HepG2 (cell line): ENCODE measurements around the gene SLC22A4. TPM values are rescaled to one million over a fixed set of nuclear protein-coding genes. Genes with fewer than 3 reads are reported as not detected.

Experiments used
- ATAC-seq: fragments of 200-7000 bp; cut with Tn5 transposase; 3 replicates; pipeline ENCODE4 v1.9.1; 2020; ENCODE audit warnings: mild to moderate bottlenecking, moderate library complexity
- BruUV-seq: library from RNA; stranded (reverse); fragments of 400-500 nt; replicated peaks from 2 replicates; lab custom pipeline; 2021; lab: Mats Ljungman, UMichigan
- CTCF ChIA-PET: fragments of 300-600 bp; formaldehyde crosslinking; extraction: SDS; loops from one replicate; lab custom pipeline; 2021; ENCODE audit warnings: low total read pairs, inconsistent platforms, low intra/inter-chr PET ratio; lab: Yijun Ruan, JAX
- POLR2A ChIA-PET: fragments of 350-600 bp; sonication (Branson Sonifier 250); formaldehyde crosslinking; loops from one replicate; lab custom pipeline; 2020; ENCODE audit warnings: antibody characterized with exemption, inconsistent platforms; lab: Yijun Ruan, JAX
- DNase-seq: peaks from one replicate; pipeline ENCODE4 v3.0.0-alpha.2; 2015; ENCODE audit warnings: low spot score
- FAIRE-seq: peaks from 3 replicates; lab custom pipeline; 2011; peaks lifted over from hg19 to GRCh38; lab: Jason Lieb, UNC
- H2AFZ ChIP-seq: one replicate; pipeline ENCODE4 v1.6.1; 2011; ENCODE audit warnings: low read length, inconsistent platforms
- H3K27ac ChIP-seq: fragments of 300-600 bp; 3 replicates; pipeline ENCODE4 v1.8.0; 2011; ENCODE audit warnings: mixed run types, mild to moderate bottlenecking, mixed read lengths, low read length, inconsistent platforms; ENCODE audit not compliant: insufficient read depth; ENCODE audit errors: extremely low read length
- H3K27me3 ChIP-seq, 2 experiments: fragments of 200-600 bp in 1 of 2; 2 replicates in 1 of 2; 3 replicates in 1 of 2; pipeline versions ENCODE4 v1.6.0 to v1.8.0; 2011; ENCODE audit warnings: low read length in 2 of 2, mild to moderate bottlenecking in 2 of 2, moderate library complexity in 2 of 2, inconsistent platforms in 1 of 2; ENCODE audit not compliant: insufficient read depth in 2 of 2, control insufficient read depth in 1 of 2
- H3K36me3 ChIP-seq, 2 experiments: fragments of 200-600 bp in 1 of 2; replicated peaks in 1 of 2; 2 replicates in 1 of 2; 3 replicates in 1 of 2; pipeline versions ENCODE4 v1.5.1 to v1.8.0; 2011; ENCODE audit warnings: low read length in 2 of 2, inconsistent platforms in 1 of 2; ENCODE audit not compliant: insufficient read depth in 2 of 2, control insufficient read depth in 1 of 2
- H3K4me1 ChIP-seq: 2 replicates; pipeline ENCODE4 v1.5.1; 2012; ENCODE audit warnings: low read length, inconsistent platforms; ENCODE audit not compliant: insufficient read depth
- H3K4me2 ChIP-seq: 2 replicates; pipeline ENCODE4 v1.6.0; 2011; ENCODE audit warnings: low read depth, low read length, inconsistent platforms
- H3K4me3 ChIP-seq, 3 experiments: fragments of 200-600 bp in 1 of 3; sonication (generic), shearing (Covaris generic) in 1 of 3; replicated peaks in 1 of 3; 2 replicates each; pipeline ENCODE4 v1.5.1; 2011 to 2016; ENCODE audit warnings: low read length in 3 of 3, inconsistent platforms in 2 of 3, low read depth in 2 of 3, mild to moderate bottlenecking in 2 of 3, control low read depth in 1 of 3, mixed read lengths in 1 of 3; ENCODE audit not compliant: insufficient read depth in 1 of 3
- H3K79me2 ChIP-seq: one replicate; pipeline ENCODE4 v1.6.1; 2011; ENCODE audit warnings: low read length, inconsistent platforms; ENCODE audit not compliant: insufficient read depth
- H3K9ac ChIP-seq: 2 replicates; pipeline ENCODE4 v1.6.0; 2011; ENCODE audit warnings: mild to moderate bottlenecking, low read depth, low read length, inconsistent platforms; ENCODE audit not compliant: insufficient read depth
- H3K9me3 ChIP-seq: 2 replicates; pipeline ENCODE4 v1.5.1; 2012; ENCODE audit warnings: mild to moderate bottlenecking, low read length
- H4K20me1 ChIP-seq: 2 replicates; pipeline ENCODE4 v1.6.0; 2011; ENCODE audit warnings: inconsistent platforms, mild to moderate bottlenecking, low read length, moderate library complexity; ENCODE audit not compliant: insufficient read depth
- EED ChIP-seq: sonication (generic); formaldehyde crosslinking; IDR thresholded peaks from 2 replicates; pipeline ENCODE4 v1.5.0; 2020; ENCODE audit warnings: mild to moderate bottlenecking, missing genetic modification reagents
- HOXA7 ChIP-seq: sonication (generic); formaldehyde crosslinking; IDR thresholded peaks from 2 replicates; pipeline ENCODE4 v1.8.1; 2022; ENCODE audit warnings: mild to moderate bottlenecking, missing genetic modification reagents, moderate library complexity
- MED13 ChIP-seq: sonication (generic); formaldehyde crosslinking; IDR thresholded peaks from 2 replicates; pipeline ENCODE4 v1.5.0; 2020; ENCODE audit warnings: missing genetic modification reagents
- MNT ChIP-seq: fragments of 450-650 bp; IDR thresholded peaks from 2 replicates; pipeline ENCODE4 v1.6.1; 2016
- MXD3 ChIP-seq: IDR thresholded peaks from 2 replicates; pipeline ENCODE4 v1.6.1; 2016; ENCODE audit warnings: mild to moderate bottlenecking, missing biosample characterization, missing genetic modification reagents
- NFE2 ChIP-seq: sonication (generic); formaldehyde crosslinking; IDR thresholded peaks from 2 replicates; pipeline ENCODE4 v1.4.0; 2020; ENCODE audit warnings: missing genetic modification reagents
- NFYC ChIP-seq: IDR thresholded peaks from 2 replicates; pipeline ENCODE4 v1.6.1; 2016; ENCODE audit warnings: missing genetic modification reagents, missing compliant biosample characterization
- TMF1 ChIP-seq: sonication (generic); formaldehyde crosslinking; IDR thresholded peaks from 2 replicates; pipeline ENCODE4 v1.8.1; 2022; ENCODE audit warnings: low read depth, missing genetic modification reagents
- TP53 ChIP-seq: sonication (generic); formaldehyde crosslinking; conservative IDR thresholded peaks from 2 replicates; pipeline ENCODE4 v1.4.0; 2020; ENCODE audit warnings: missing genetic modification reagents
- ZBTB26 ChIP-seq: IDR thresholded peaks from 2 replicates; pipeline ENCODE4 v1.6.1; 2016; ENCODE audit warnings: missing compliant biosample characterization, missing genetic modification reagents, borderline replicate concordance
- ZFAT ChIP-seq: sonication (generic); formaldehyde crosslinking; conservative IDR thresholded peaks from 2 replicates; pipeline ENCODE4 v1.8.1; 2023; ENCODE audit warnings: missing genetic modification reagents, inconsistent platforms
- ZMYM2 ChIP-seq: sonication (generic); formaldehyde crosslinking; IDR thresholded peaks from 2 replicates; pipeline ENCODE4 v1.8.0; 2022; ENCODE audit warnings: mild to moderate bottlenecking, missing genetic modification reagents
- ZNF263 ChIP-seq: sonication (generic); formaldehyde crosslinking; IDR thresholded peaks from 2 replicates; pipeline ENCODE4 v1.4.0; 2020; ENCODE audit warnings: missing genetic modification reagents
- ZNF629 ChIP-seq: sonication (generic); formaldehyde crosslinking; conservative IDR thresholded peaks from 2 replicates; pipeline ENCODE4 v1.5.0; 2020; ENCODE audit warnings: missing genetic modification reagents
- ZNF891 ChIP-seq: sonication (generic); formaldehyde crosslinking; IDR thresholded peaks from 2 replicates; pipeline ENCODE4 v1.5.0; 2020; ENCODE audit warnings: mild to moderate bottlenecking, missing genetic modification reagents
- ZSCAN12 ChIP-seq: sonication (generic); formaldehyde crosslinking; IDR thresholded peaks from 2 replicates; pipeline ENCODE4 v1.9.0; 2021; ENCODE audit warnings: mild to moderate bottlenecking, missing genetic modification reagents
- ZSCAN20 ChIP-seq: sonication (generic); formaldehyde crosslinking; IDR thresholded peaks from 2 replicates; pipeline ENCODE4 v1.4.0; 2020; ENCODE audit warnings: missing genetic modification reagents, mild to moderate bottlenecking, borderline replicate concordance
- WGBS: methylation state at CpG from one replicate; pipeline ENCODE4 v1.1.6; 2017; ENCODE audit warnings: low lambda C conversion rate; 5-methylcytosine and 5-hydroxymethylcytosine counted together
- in situ Hi-C: cut with HindIII; loops from 2 replicates; pipeline ENCODE4 v1.10.0; 2017; ENCODE audit warnings: low pct_unique_long_range_greater_than_20kb; ENCODE audit not compliant: extremely low pct_ligation_motif_present
- intact Hi-C: fragments of 100-400 bp; cut with micrococcal nuclease; formaldehyde crosslinking; loops from one replicate; pipeline ENCODE4 v1.10.0; 2022; ENCODE audit not compliant: unreplicated experiment
- polyA plus RNA-seq, 8 experiments: library from polyadenylated mRNA; depleted of rRNA in 3 of 8; stranded (reverse) in 7 of 8; unstranded in 1 of 8; fragments of >200 nt; fragmentation: Illumina TruSeq in 4 of 8; extraction: Trizol in 4 of 8; gene quantifications; 2 replicates each; pipeline versions ENCODE4 v1.2.1 to v1.2.3, GENCODE V29; 2011 to 2016; ENCODE audit warnings: low read depth in 4 of 8, missing spikeins in 1 of 8, mixed read lengths in 1 of 8; ENCODE audit not compliant: insufficient read depth in 1 of 8
- total RNA-seq, 5 experiments: library from RNA; depleted of rRNA; stranded (reverse); fragments of >200 nt; fragmentation: Illumina TruSeq; extraction: Trizol; gene quantifications; 2 replicates each; pipeline ENCODE4 v1.2.3, GENCODE V29; 2016; ENCODE audit warnings: low read depth in 1 of 5
- TF ChIP-seq, protein P1 (sequence below): sonication (generic); formaldehyde crosslinking; IDR thresholded peaks from 2 replicates; pipeline ENCODE4 v1.4.0; 2020; ENCODE audit warnings: missing genetic modification reagents

SLC22A4 gene
- total and polyA plus RNA-seq, 2 of the 13 experiments (the other 11 are each of a cell fraction or from before 2014, with no cell fraction given) = 0.33 to 0.62 TPM

DNA sequence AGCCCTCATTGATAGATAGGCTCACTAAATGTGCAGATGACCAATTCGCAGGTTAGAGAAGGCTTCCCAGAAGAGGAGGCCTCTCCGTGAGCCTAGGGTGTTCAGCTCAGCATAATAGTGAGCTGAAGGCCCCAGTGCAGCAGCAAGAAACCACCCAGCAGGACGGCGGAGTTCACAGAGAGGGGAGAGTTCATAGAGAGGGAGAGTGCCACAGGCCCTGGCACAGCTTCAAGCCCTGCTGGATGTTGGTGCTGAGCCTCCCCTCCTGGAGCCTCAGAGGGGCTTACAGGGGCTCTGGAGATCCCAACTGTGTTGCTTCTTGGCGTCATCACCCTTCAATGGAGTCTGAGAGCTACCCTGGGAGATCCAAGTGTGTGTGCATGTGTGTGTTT lies 77.4 kb downstream of the SLC22A4 start (continued):
- TF ChIP-seq, protein P1, sequence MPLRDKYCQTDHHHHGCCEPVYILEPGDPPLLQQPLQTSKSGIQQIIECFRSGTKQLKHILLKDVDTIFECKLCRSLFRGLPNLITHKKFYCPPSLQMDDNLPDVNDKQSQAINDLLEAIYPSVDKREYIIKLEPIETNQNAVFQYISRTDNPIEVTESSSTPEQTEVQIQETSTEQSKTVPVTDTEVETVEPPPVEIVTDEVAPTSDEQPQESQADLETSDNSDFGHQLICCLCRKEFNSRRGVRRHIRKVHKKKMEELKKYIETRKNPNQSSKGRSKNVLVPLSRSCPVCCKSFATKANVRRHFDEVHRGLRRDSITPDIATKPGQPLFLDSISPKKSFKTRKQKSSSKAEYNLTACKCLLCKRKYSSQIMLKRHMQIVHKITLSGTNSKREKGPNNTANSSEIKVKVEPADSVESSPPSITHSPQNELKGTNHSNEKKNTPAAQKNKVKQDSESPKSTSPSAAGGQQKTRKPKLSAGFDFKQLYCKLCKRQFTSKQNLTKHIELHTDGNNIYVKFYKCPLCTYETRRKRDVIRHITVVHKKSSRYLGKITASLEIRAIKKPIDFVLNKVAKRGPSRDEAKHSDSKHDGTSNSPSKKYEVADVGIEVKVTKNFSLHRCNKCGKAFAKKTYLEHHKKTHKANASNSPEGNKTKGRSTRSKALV = no peak
- no peak for TF ChIP-seq ZBTB26 (CRISPR knock-in tag)

DNA sequence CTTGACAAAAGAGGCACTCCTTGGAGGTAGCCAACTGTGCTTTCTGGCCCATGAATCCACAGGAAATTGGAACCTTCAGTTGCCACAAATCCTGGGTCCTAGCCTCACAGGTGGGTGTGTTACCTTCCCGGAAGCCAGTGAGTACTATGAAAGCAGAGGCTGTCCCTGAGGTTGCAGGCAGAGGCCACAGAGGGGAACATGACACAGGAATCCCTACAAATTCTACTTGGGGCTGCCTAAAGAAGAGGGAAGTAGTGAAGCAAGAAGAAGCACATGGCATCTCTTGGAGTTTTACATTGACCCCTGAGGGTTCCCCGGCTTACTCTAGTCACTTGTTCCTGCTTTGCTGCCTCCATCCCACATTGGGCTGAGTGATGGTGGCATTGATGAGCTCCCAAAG lies 77.9 kb downstream of the SLC22A4 start:
- H3K4me1 ChIP-seq = peaks cover 40% of the 10 kb centered on the region
- H3K9ac ChIP-seq = no peak overlapping the region
- H2AFZ ChIP-seq = no peak overlapping the region
- DNase-seq (no peak), ATAC-seq (no peak), FAIRE-seq (no peak)
- no peaks in the 10 kb centered on the region for H4K20me1 ChIP-seq
- in situ Hi-C loops = no loop called here
- 71% methylated on average over 2 of the region's 2 CpGs for WGBS
- no peak overlapping the region for H3K27ac ChIP-seq
- CTCF ChIA-PET = no interaction called here
- no peak overlapping the region for H3K4me2 ChIP-seq
- POLR2A ChIA-PET = interaction anchor here (1.5 to 2.4 kb wide), 2 partner anchors 79 to 119 kb away, joined by 3 to 12 read pairs; partner anchors contain the start of genes IRF1 and SLC22A4
- no peak overlapping the region for H3K4me3 ChIP-seq
- H3K79me2 ChIP-seq = peaks cover 3% of the 10 kb centered on the region
- no peaks in the 10 kb centered on the region for H3K9me3 ChIP-seq
- BruUV-seq = no TSS peak
- intact Hi-C loops = no loop called here
- no peaks in the 10 kb centered on the region for H3K27me3 ChIP-seq
- H3K36me3 ChIP-seq = no peaks in the 10 kb centered on the region; a peak in 1 of 5 replicates
- TF ChIP-seq ZFAT (CRISPR knock-in tag) (no peak), EED (no peak), ZNF891 (no peak), ZSCAN12 (CRISPR knock-in tag) (no peak), MXD3 (no peak), MNT (no peak), ZNF629 (CRISPR knock-in tag) (no peak), ZNF263 (no peak), MED13 (CRISPR knock-in tag) (no peak), NFYC (CRISPR knock-in tag) (no peak), TP53 (CRISPR knock-in tag) (no peak), ZSCAN20 (CRISPR knock-in tag) (no peak), TMF1 (CRISPR knock-in tag) (no peak), ZMYM2 (CRISPR knock-in tag) (no peak), NFE2 (CRISPR knock-in tag) (no peak), HOXA7 (CRISPR knock-in tag) (no peak)
- TF ChIP-seq, protein P1 = no peak
